Measurements from ENCODE around the gene NCK1. TPM values are rescaled to one million over a fixed set of nuclear protein-coding genes. Genes with fewer than 3 reads are reported as not detected.

NCK1 gene
- total RNA-seq, 1 experiment from 2014 or later, result 25.6 TPM

GRCh38 chr3:136904746-136905145, 42.7 kb downstream of the NCK1 start (continued):
- TF ChIP-seq CTCF (IDR thresholded peaks at IDR 0.05 in 2 of 3, conservative IDR thresholded peaks at IDR 0.05 in 1 of 3; ENCODE audit: borderline replicate concordance in 1 of 3, insufficient read depth in 1 of 3, low read depth in 2 of 3, low read length in 2 of 3) (no peak), CBX3 (IDR thresholded peaks at IDR 0.05; ENCODE audit: low read depth) (no peak), RAD21 (IDR thresholded peaks at IDR 0.05; ENCODE audit: low read depth) (no peak), ZFX (IDR thresholded peaks at IDR 0.05) (no peak), POLR2AphosphoS5 (IDR thresholded peaks at IDR 0.05; ENCODE audit: low read depth, low read length) (no peak), ATF3 (IDR thresholded peaks at IDR 0.05) (no peak), SP1 (IDR thresholded peaks at IDR 0.05; ENCODE audit: low read depth) (no peak), EZH2phosphoT487 (IDR thresholded peaks at IDR 0.05; ENCODE audit: borderline replicate concordance) (no peak), SIN3A (IDR thresholded peaks at IDR 0.05; ENCODE audit: low read depth) (no peak)
- TF ChIP-seq, protein P1, sequence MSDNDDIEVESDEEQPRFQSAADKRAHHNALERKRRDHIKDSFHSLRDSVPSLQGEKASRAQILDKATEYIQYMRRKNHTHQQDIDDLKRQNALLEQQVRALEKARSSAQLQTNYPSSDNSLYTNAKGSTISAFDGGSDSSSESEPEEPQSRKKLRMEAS (IDR thresholded peaks at IDR 0.05), result no peak

DNA sequence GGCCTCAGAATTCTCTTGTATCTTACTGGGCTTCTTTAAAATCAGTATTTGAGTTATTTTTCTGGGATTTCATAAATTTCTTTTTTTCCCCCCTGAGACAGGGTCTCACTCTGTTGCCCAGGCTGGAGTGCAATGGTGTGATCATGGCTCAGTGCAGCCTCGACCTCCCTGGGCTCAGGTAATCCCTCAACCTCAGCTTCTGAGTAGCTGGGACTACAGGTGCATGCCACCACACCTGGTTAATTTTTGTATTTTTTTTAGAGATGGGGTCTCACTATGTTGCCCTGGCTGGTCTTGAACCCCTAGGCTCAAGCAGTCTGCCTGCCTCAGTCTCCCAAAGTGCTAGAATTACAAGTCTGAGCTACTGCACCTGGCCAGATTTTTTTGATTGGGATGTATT, 43.5 kb downstream of the NCK1 start:
- H3K4me2 ChIP-seq (ENCODE audit: low read length), result no peak overlapping the region
- POLR2A ChIA-PET, result no interaction called here
- H3K4me1 ChIP-seq (ENCODE audit: control insufficient read depth in 1 of 2, insufficient read depth in 2 of 2, low read length in 2 of 2), result no peaks in the 10 kb centered on the region
- peaks cover 7% of the 10 kb centered on the region; the same call in 1 of the 2 replicates for H4K20me1 ChIP-seq (ENCODE audit: insufficient read depth)
- H3K27me3 ChIP-seq (ENCODE audit: insufficient read depth, low read length), result no peaks in the 10 kb centered on the region
- H3K9me3 ChIP-seq (ENCODE audit: control insufficient read depth in 1 of 2, insufficient read depth in 1 of 2, low read depth in 1 of 2, low read length in 2 of 2), result no peaks in the 10 kb centered on the region
- no peaks in the 10 kb centered on the region for H3K9me2 ChIP-seq (ENCODE audit: insufficient read depth)
- RAD21 ChIA-PET (ENCODE audit: low non-redundant PET in 1 of 2, low total read pairs in 2 of 2, uncharacterized antibody in 2 of 2, unreplicated experiment in 2 of 2), result no interaction called here
- no peak overlapping the region for H3K27ac ChIP-seq (ENCODE audit: low read depth, low read length)
- intact Hi-C loops (cut with micrococcal nuclease), result no loop called here
- CTCF ChIA-PET, result no interaction called here
- peaks cover 100% of the 10 kb centered on the region for H3K79me2 ChIP-seq (ENCODE audit: insufficient read depth, low read length)
- no TSS peak for BruUV-seq (replicated peaks)
- no peak overlapping the region for H3K9ac ChIP-seq (ENCODE audit: low read length)
- no peaks in the 10 kb centered on the region for H3K36me3 ChIP-seq (ENCODE audit: control insufficient read depth in 1 of 2, insufficient read depth in 2 of 2, low read length in 2 of 2)
- no peak overlapping the region for H3K4me3 ChIP-seq (replicated peaks in 1 of 2; ENCODE audit: low read depth in 1 of 2, low read length in 2 of 2)
- no peak for ATAC-seq
- no peak overlapping the region for H2AFZ ChIP-seq (ENCODE audit: low read depth, low read length, poor library complexity, severe bottlenecking)
- DNase-seq (ENCODE audit: low read depth, low spot score), result no peak
- no peak for TF ChIP-seq ZNF274 (IDR thresholded peaks at IDR 0.05; ENCODE audit: low read depth, low read length)
- TF ChIP-seq, protein P1 (IDR thresholded peaks at IDR 0.05), result no peak
- TF ChIP-seq CTCF (IDR thresholded peaks at IDR 0.05 in 2 of 3, conservative IDR thresholded peaks at IDR 0.05 in 1 of 3; ENCODE audit: borderline replicate concordance in 1 of 3, insufficient read depth in 1 of 3, low read depth in 2 of 3, low read length in 2 of 3), result no peak
- TF ChIP-seq, protein P2, sequence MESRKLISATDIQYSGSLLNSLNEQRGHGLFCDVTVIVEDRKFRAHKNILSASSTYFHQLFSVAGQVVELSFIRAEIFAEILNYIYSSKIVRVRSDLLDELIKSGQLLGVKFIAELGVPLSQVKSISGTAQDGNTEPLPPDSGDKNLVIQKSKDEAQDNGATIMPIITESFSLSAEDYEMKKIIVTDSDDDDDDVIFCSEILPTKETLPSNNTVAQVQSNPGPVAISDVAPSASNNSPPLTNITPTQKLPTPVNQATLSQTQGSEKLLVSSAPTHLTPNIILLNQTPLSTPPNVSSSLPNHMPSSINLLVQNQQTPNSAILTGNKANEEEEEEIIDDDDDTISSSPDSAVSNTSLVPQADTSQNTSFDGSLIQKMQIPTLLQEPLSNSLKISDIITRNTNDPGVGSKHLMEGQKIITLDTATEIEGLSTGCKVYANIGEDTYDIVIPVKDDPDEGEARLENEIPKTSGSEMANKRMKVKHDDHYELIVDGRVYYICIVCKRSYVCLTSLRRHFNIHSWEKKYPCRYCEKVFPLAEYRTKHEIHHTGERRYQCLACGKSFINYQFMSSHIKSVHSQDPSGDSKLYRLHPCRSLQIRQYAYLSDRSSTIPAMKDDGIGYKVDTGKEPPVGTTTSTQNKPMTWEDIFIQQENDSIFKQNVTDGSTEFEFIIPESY (IDR thresholded peaks at IDR 0.05; ENCODE audit: extremely low read depth, insufficient replicate concordance, low read length), result no peak
- no peak for TF ChIP-seq SIN3A (IDR thresholded peaks at IDR 0.05; ENCODE audit: low read depth)
- no peak for TF ChIP-seq ATF3 (IDR thresholded peaks at IDR 0.05)
- TF ChIP-seq SP1 (IDR thresholded peaks at IDR 0.05; ENCODE audit: low read depth), result no peak
- TF ChIP-seq EGR1 (IDR thresholded peaks at IDR 0.05; ENCODE audit: low read depth), result no peak
- no peak for TF ChIP-seq CBX3 (IDR thresholded peaks at IDR 0.05; ENCODE audit: low read depth)
- TF ChIP-seq SRF (IDR thresholded peaks at IDR 0.05; ENCODE audit: low read depth), result no peak
- TF ChIP-seq RAD21 (IDR thresholded peaks at IDR 0.05; ENCODE audit: low read depth), result no peak
- TF ChIP-seq ZFX (IDR thresholded peaks at IDR 0.05), result no peak
- TF ChIP-seq ELF1 (IDR thresholded peaks at IDR 0.05; ENCODE audit: borderline replicate concordance, low read depth), result no peak
- TF ChIP-seq YY1 (IDR thresholded peaks at IDR 0.05; ENCODE audit: extremely low read depth, insufficient replicate concordance, low read depth, low read length), result no peak
- no peak for TF ChIP-seq POLR2A (IDR thresholded peaks at IDR 0.05; ENCODE audit: borderline replicate concordance, extremely low read depth, insufficient read depth, insufficient read length)
- TF ChIP-seq CEBPB (IDR thresholded peaks at IDR 0.05; ENCODE audit: low read depth), result no peak
